H1 (cell line): ENCODE results near the gene SPRR3. TPM values are rescaled to one million over a fixed set of nuclear protein-coding genes. Genes with fewer than 3 reads are reported as not detected.

Experiments used
- CTCF ChIA-PET: fragments of 300-600 bp; sonication (Branson Sonifier 250); formaldehyde crosslinking; loops from one replicate; lab custom pipeline; 2021; ENCODE audit not compliant: partially characterized antibody; lab: Charles Lee
- POLR2A ChIA-PET: fragments of 300-600 bp; sonication (Branson Sonifier 250); formaldehyde crosslinking; loops from one replicate; lab custom pipeline; 2021; ENCODE audit warnings: inconsistent platforms; ENCODE audit not compliant: partially characterized antibody; lab: Charles Lee
- DNase-seq, 2 experiments: peaks; one replicate each; pipeline versions ENCODE4 v3.0.0 to v3.0.0-alpha.2; 2010 to 2022; ENCODE audit warnings: low spot score in 2 of 2, low read depth in 1 of 2, mixed read lengths in 1 of 2
- FAIRE-seq: peaks from 2 replicates; lab custom pipeline; 2011; peaks lifted over from hg19 to GRCh38; lab: Jason Lieb, UNC
- H2AFZ ChIP-seq: 2 replicates; pipeline ENCODE4 v1.8.1; 2012; ENCODE audit warnings: low read length, inconsistent platforms
- H2AK5ac ChIP-seq: 2 replicates; pipeline ENCODE4 v1.6.1; 2013; ENCODE audit warnings: low read depth, low read length
- H2BK120ac ChIP-seq: replicated peaks from 2 replicates; pipeline ENCODE3; 2013; ENCODE audit warnings: low read depth, low read length, inconsistent platforms
- H2BK12ac ChIP-seq: 2 replicates; pipeline ENCODE4 v1.6.1; 2013; ENCODE audit warnings: low read depth, low read length
- H2BK15ac ChIP-seq: 2 replicates; pipeline ENCODE4 v1.6.1; 2013; ENCODE audit warnings: low read length
- H2BK20ac ChIP-seq: 2 replicates; pipeline ENCODE4 v1.6.1; 2013; ENCODE audit warnings: low read length
- H2BK5ac ChIP-seq: 2 replicates; pipeline ENCODE4 v1.6.1; 2013; ENCODE audit warnings: low read depth, low read length
- H3K14ac ChIP-seq: 2 replicates; pipeline ENCODE4 v1.6.1; 2013; ENCODE audit warnings: inconsistent platforms; ENCODE audit not compliant: insufficient read length
- H3K18ac ChIP-seq: 2 replicates; pipeline ENCODE4 v1.6.1; 2013; ENCODE audit warnings: low read length; ENCODE audit errors: extremely low read depth
- H3K23ac ChIP-seq: 2 replicates; pipeline ENCODE4 v1.6.1; 2013; ENCODE audit warnings: inconsistent platforms; ENCODE audit not compliant: insufficient read length
- H3K23me2 ChIP-seq: 2 replicates; pipeline ENCODE4 v1.6.1; 2013; ENCODE audit warnings: low read depth, low read length
- H3K27ac ChIP-seq: 2 replicates; pipeline ENCODE4 v1.6.1; 2011; ENCODE audit warnings: low read depth, low read length, inconsistent platforms
- H3K27me3 ChIP-seq, 4 experiments: replicated peaks in 1 of 4; 1 replicate in 1 of 4; 2 replicates in 3 of 4; pipeline versions ENCODE4 v1.6.1 to v1.8.1; 2011 to 2013; ENCODE audit warnings: low read length in 3 of 4, mild to moderate bottlenecking in 3 of 4, inconsistent platforms in 2 of 4, mixed read lengths in 2 of 4, moderate library complexity in 1 of 4; ENCODE audit not compliant: control insufficient read depth in 3 of 4, insufficient read depth in 3 of 4; ENCODE audit errors: extremely low read depth in 1 of 4
- H3K36me3 ChIP-seq, 4 experiments: 2 replicates each; pipeline versions ENCODE4 v1.6.1 to v1.8.1; 2011 to 2013; ENCODE audit warnings: mild to moderate bottlenecking in 4 of 4, low read length in 3 of 4, moderate library complexity in 2 of 4, control low read depth in 1 of 4, inconsistent platforms in 1 of 4; ENCODE audit not compliant: insufficient read depth in 4 of 4, control insufficient read depth in 2 of 4
- H3K4ac ChIP-seq: replicated peaks from 2 replicates; pipeline ENCODE3; 2013; ENCODE audit warnings: low read length, low read depth, mixed read lengths, inconsistent platforms; ENCODE audit not compliant: insufficient read length
- H3K4me1 ChIP-seq, 4 experiments: replicated peaks in 1 of 4; 1 replicate in 1 of 4; 2 replicates in 3 of 4; pipeline versions ENCODE4 v1.6.1 to v1.8.1; 2011 to 2013; ENCODE audit warnings: low read length in 3 of 4, inconsistent platforms in 2 of 4, mixed read lengths in 1 of 4; ENCODE audit not compliant: insufficient read depth in 4 of 4, control insufficient read depth in 3 of 4
- H3K4me2 ChIP-seq, 2 experiments: 2 replicates each; pipeline versions ENCODE4 v1.6.1 to v1.8.1; 2011 to 2013; ENCODE audit warnings: low read depth in 2 of 2, low read length in 2 of 2, control low read depth in 1 of 2, inconsistent platforms in 1 of 2, mild to moderate bottlenecking in 1 of 2; ENCODE audit not compliant: insufficient read depth in 1 of 2
- H3K4me3 ChIP-seq, 4 experiments: fragments of 200-600, 300-600 bp in 1 of 4; sonication (generic), shearing (Covaris generic), sonication (Bioruptor Twin) in 1 of 4; 2 replicates each; pipeline versions ENCODE4 v1.5.1 to v1.8.1; 2011 to 2016; ENCODE audit warnings: low read length in 4 of 4, low read depth in 3 of 4, control low read depth in 2 of 4, inconsistent platforms in 2 of 4, mild to moderate bottlenecking in 2 of 4, mixed read lengths in 1 of 4, moderate library complexity in 1 of 4; ENCODE audit not compliant: insufficient read depth in 2 of 4; ENCODE audit errors: extremely low read depth in 1 of 4
- H3K56ac ChIP-seq: replicated peaks from 2 replicates; pipeline ENCODE3; 2013; ENCODE audit warnings: low read depth, mild to moderate bottlenecking, mixed read lengths, low read length, inconsistent platforms; ENCODE audit not compliant: insufficient read length
- H3K79me1 ChIP-seq: 2 replicates; pipeline ENCODE4 v1.6.1; 2013; ENCODE audit warnings: low read depth, low read length, control low read depth
- H3K79me2 ChIP-seq, 2 experiments: 2 replicates each; pipeline versions ENCODE4 v1.6.1 to v1.8.1; 2012 to 2013; ENCODE audit warnings: low read length in 2 of 2, mild to moderate bottlenecking in 2 of 2, inconsistent platforms in 1 of 2; ENCODE audit not compliant: insufficient read depth in 2 of 2, control insufficient read depth in 1 of 2
- H3K9ac ChIP-seq, 4 experiments: replicated peaks in 1 of 4; 1 replicate in 1 of 4; 2 replicates in 3 of 4; pipeline versions ENCODE4 v1.6.1 to v1.8.1; 2011 to 2013; ENCODE audit warnings: low read depth in 3 of 4, low read length in 3 of 4, control low read depth in 2 of 4, mild to moderate bottlenecking in 2 of 4, moderate library complexity in 2 of 4, inconsistent platforms in 1 of 4; ENCODE audit errors: extremely low read depth in 1 of 4
- H3K9me3 ChIP-seq, 2 experiments: 2 replicates each; pipeline versions ENCODE4 v1.6.1 to v1.8.1; 2012 to 2013; ENCODE audit warnings: mild to moderate bottlenecking in 2 of 2, moderate library complexity in 2 of 2, control low read depth in 1 of 2, inconsistent platforms in 1 of 2, low read depth in 1 of 2, low read length in 1 of 2, mixed read lengths in 1 of 2; ENCODE audit not compliant: insufficient read depth in 2 of 2
- H4K20me1 ChIP-seq, 2 experiments: replicated peaks in 1 of 2; 2 replicates each; pipeline versions ENCODE3 to v1.8.1; 2011 to 2013; ENCODE audit warnings: inconsistent platforms in 2 of 2, low read length in 2 of 2, mild to moderate bottlenecking in 1 of 2; ENCODE audit not compliant: insufficient read depth in 2 of 2, control insufficient read depth in 1 of 2
- H4K5ac ChIP-seq: 2 replicates; pipeline ENCODE4 v1.6.1; 2013; ENCODE audit warnings: low read length, low read depth, mixed read lengths, inconsistent platforms; ENCODE audit not compliant: insufficient read length
- H4K8ac ChIP-seq: 2 replicates; pipeline ENCODE4 v1.8.0; 2013; ENCODE audit warnings: mild to moderate bottlenecking, moderate library complexity, low read length, inconsistent platforms; ENCODE audit not compliant: insufficient read depth; ENCODE audit errors: extremely low read depth
- H4K91ac ChIP-seq: replicated peaks from 2 replicates; pipeline ENCODE3; 2013; ENCODE audit warnings: low read length, mixed read lengths, inconsistent platforms; ENCODE audit not compliant: insufficient read length
- BCL11A ChIP-seq, 2 experiments: IDR thresholded peaks; one replicate each; pipeline ENCODE4 v1.6.1; 2011; ENCODE audit warnings: low read depth in 2 of 2, low read length in 2 of 2, mild to moderate bottlenecking in 2 of 2
- EGR1 ChIP-seq: IDR thresholded peaks from 2 replicates; pipeline ENCODE4 v1.6.1; 2011; ENCODE audit warnings: low read depth, low read length, borderline replicate concordance
- FOSL1 ChIP-seq: IDR thresholded peaks from 2 replicates; pipeline ENCODE4 v1.6.1; 2011; ENCODE audit warnings: mild to moderate bottlenecking, low read depth, low read length, moderate library complexity; ENCODE audit not compliant: insufficient read depth
- GABPA ChIP-seq: IDR thresholded peaks from 2 replicates; pipeline ENCODE4 v1.6.1; 2011; ENCODE audit warnings: mild to moderate bottlenecking, low read length, moderate library complexity, borderline replicate concordance; ENCODE audit not compliant: insufficient read depth
- HDAC6 ChIP-seq: IDR thresholded peaks from one replicate; pipeline ENCODE4 v1.7.1; 2012; ENCODE audit warnings: low read depth, mild to moderate bottlenecking, inconsistent platforms, low read length, moderate library complexity
- JUND ChIP-seq: IDR thresholded peaks from 2 replicates; pipeline ENCODE4 v1.6.1; 2011; ENCODE audit warnings: mild to moderate bottlenecking, improper control_type of control experiment, low read length
- KDM5A ChIP-seq: fragments of 200-600 bp; IDR thresholded peaks from 2 replicates; pipeline ENCODE4 v1.7.1; 2012; ENCODE audit warnings: mild to moderate bottlenecking, low read length, inconsistent platforms, mixed read lengths
- NANOG ChIP-seq: IDR thresholded peaks from 2 replicates; pipeline ENCODE4 v1.6.1; 2011; ENCODE audit warnings: low read length, low read depth, mild to moderate bottlenecking, inconsistent platforms; ENCODE audit not compliant: insufficient read depth, poor library complexity, severe bottlenecking
- RXRA ChIP-seq: IDR thresholded peaks from 2 replicates; pipeline ENCODE4 v1.6.1; 2011; ENCODE audit warnings: low read depth, mild to moderate bottlenecking, low read length, moderate library complexity; ENCODE audit not compliant: insufficient read depth
- SIN3A ChIP-seq, 2 experiments: IDR thresholded peaks in 1 of 2; conservative IDR thresholded peaks in 1 of 2; 2 replicates each; pipeline ENCODE4 v1.6.1; 2011 to 2012; ENCODE audit warnings: low read length in 2 of 2, improper control_type of control experiment in 1 of 2, low read depth in 1 of 2, mild to moderate bottlenecking in 1 of 2
- SP4 ChIP-seq: IDR thresholded peaks from 2 replicates; pipeline ENCODE4 v1.6.1; 2012; ENCODE audit warnings: low read length, inconsistent platforms
- SRF ChIP-seq: IDR thresholded peaks from 2 replicates; pipeline ENCODE4 v1.6.1; 2011; ENCODE audit warnings: mild to moderate bottlenecking, low read depth, low read length, moderate library complexity
- polyA plus RNA-seq, 7 experiments: library from polyadenylated mRNA; depleted of rRNA in 3 of 7; stranded (reverse) in 5 of 7; unstranded in 2 of 7; fragments of >200 nt in 5 of 7; fragments of 200-250 nt in 2 of 7; gene quantifications; 1 replicate in 5 of 7; 2 replicates in 1 of 7; 4 replicates in 1 of 7; pipeline versions ENCODE4 v1.2.1 to v1.2.3, GENCODE V29; 2011 to 2013; ENCODE audit warnings: missing spikeins in 2 of 7, mixed read lengths in 2 of 7
- total RNA-seq: library from RNA; stranded (reverse); fragmentation: NEBNext Ultra II Directional; extraction: Animal tissue kit (Norgen Biotek cat#: 25700); gene quantifications from 2 replicates; pipeline ENCODE4 v1.2.1, GENCODE V29; 2021

Gene SPRR3
- total and polyA plus RNA-seq, 2 of the 8 experiments (the other 6 are each of a cell fraction or from before 2014, with no cell fraction given) = not detected

DNA sequence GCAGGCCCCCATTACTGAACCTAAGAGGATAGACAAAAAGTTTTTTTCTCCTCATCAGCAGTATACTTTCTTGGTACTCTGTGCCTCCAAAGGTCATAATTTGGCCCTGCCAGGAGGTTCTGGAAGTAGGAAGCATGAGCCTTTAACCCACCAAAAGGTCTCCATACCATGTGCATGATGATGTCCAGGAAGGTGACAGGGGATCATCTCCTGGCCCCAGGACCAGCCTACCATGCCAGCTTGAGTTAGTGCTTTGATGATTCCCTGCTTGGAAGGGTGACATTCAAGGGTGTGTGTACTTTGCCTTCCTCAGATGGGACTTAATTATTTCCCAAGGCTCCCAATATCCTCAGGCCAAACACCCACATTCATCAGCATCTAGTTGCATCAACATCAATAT lies 23.9 kb upstream of the SPRR3 start:
- Histone ChIP-seq H3K14ac (no peak overlapping the region), H2AFZ (no peak overlapping the region), H2BK20ac (no peak overlapping the region), H4K20me1 (no peaks in the 10 kb centered on the region), H3K4me3 (no peak overlapping the region), H3K79me1 (no peaks in the 10 kb centered on the region), H3K23me2 (no peaks in the 10 kb centered on the region; the same call in 1 of the 2 replicates), H3K23ac (no peak overlapping the region), H3K79me2 (no peaks in the 10 kb centered on the region), H3K18ac (no peak overlapping the region), H3K4ac (no peak overlapping the region), H4K91ac (no peak overlapping the region), H4K8ac (no peak overlapping the region), H2BK5ac (no peak overlapping the region), H2AK5ac (no peak overlapping the region), H3K9ac (no peak overlapping the region), H3K4me1 (no peaks in the 10 kb centered on the region), H2BK15ac (no peak overlapping the region), H4K5ac (no peak overlapping the region), H3K36me3 (no peaks in the 10 kb centered on the region), H3K27me3 (no peaks in the 10 kb centered on the region; a peak in 1 of 7 replicates), H3K9me3 (no peaks in the 10 kb centered on the region; a peak in 1 of 4 replicates), H3K56ac (no peak overlapping the region), H2BK12ac (no peak overlapping the region), H3K4me2 (no peak overlapping the region), H3K27ac (no peak overlapping the region), H2BK120ac (no peak overlapping the region)
- FAIRE-seq = no peak
- CTCF ChIA-PET = interaction anchor here (1.6 to 1.9 kb wide), 2 partner anchors 17 to 215 kb away, joined by 4 to 7 read pairs; no protein-coding TSS in a partner anchor
- POLR2A ChIA-PET = no interaction called here
- peak in 1 of 2 experiments; percentile 2 for DNase-seq
- TF ChIP-seq KDM5A = no peak
- TF ChIP-seq HDAC6 = no peak
- TF ChIP-seq GABPA = no peak
- TF ChIP-seq FOSL1 = no peak
- TF ChIP-seq BCL11A (IDR thresholded peaks at IDR 0.05; ENCODE audit: low read depth in 2 of 2, low read length in 2 of 2) = no peak
- no peak for TF ChIP-seq EGR1
- no peak for TF ChIP-seq JUND
- no peak for TF ChIP-seq SP4
- TF ChIP-seq SIN3A (conservative IDR thresholded peaks at IDR 0.05 in 1 of 2, IDR thresholded peaks at IDR 0.05 in 1 of 2; ENCODE audit: low read depth in 1 of 2, low read length in 2 of 2) = no peak
- TF ChIP-seq RXRA = no peak
- no peak for TF ChIP-seq SRF
- no peak for TF ChIP-seq NANOG
